Upper lobe of left lung (tissue), 6 donors: Measurements from ENCODE around the gene PRH2. TPM values are rescaled to one million over a fixed set of nuclear protein-coding genes. Genes with fewer than 3 reads are reported as not detected.

Experiments
- ATAC-seq, 2 donors: fragments of 200-7000 bp; cut with Tn5 transposase; one replicate each; pipeline ENCODE4 v1.9.1; 2022; ENCODE audit warnings: mild to moderate bottlenecking in 2 of 2, moderate library complexity in 2 of 2; ENCODE audit not compliant: low FRiP score in 2 of 2
- DNase-seq, 2 donors: peaks; one replicate each; pipeline ENCODE4 v3.0.0-alpha.2; 2019 to 2020
- H3K27ac ChIP-seq, 4 donors: fragments of 200-600 bp; sonication (generic); one replicate each; pipeline ENCODE4 v1.5.1; 2016 to 2019
- H3K27me3 ChIP-seq, 4 donors: fragments of 200-600 bp; sonication (generic); one replicate each; pipeline ENCODE4 v1.5.1; 2017 to 2019
- H3K36me3 ChIP-seq, 4 donors: fragments of 200-600 bp; sonication (generic); one replicate each; pipeline ENCODE4 v1.5.1; 2016 to 2019
- H3K4me1 ChIP-seq, 4 donors: fragments of 200-600 bp; sonication (generic); one replicate each; pipeline ENCODE4 v1.5.1; 2018 to 2019
- H3K4me3 ChIP-seq, 4 donors: fragments of 200-600 bp; sonication (generic); one replicate each; pipeline ENCODE4 v1.5.1; 2017 to 2019; ENCODE audit warnings: mild to moderate bottlenecking in 2 of 4, moderate library complexity in 1 of 4
- H3K9me3 ChIP-seq, 4 donors: fragments of 200-600 bp; sonication (generic); one replicate each; pipeline ENCODE4 v1.5.1; 2018 to 2019
- EP300 ChIP-seq, 4 donors: sonication (generic); formaldehyde crosslinking; IDR thresholded peaks; one replicate each; pipeline ENCODE4 v1.5.1; 2017; ENCODE audit warnings: antibody characterized with exemption in 4 of 4, control low read depth in 2 of 4
- POLR2A ChIP-seq, 4 donors: fragments of 450-650 bp; IDR thresholded peaks; one replicate each; pipeline ENCODE4 v1.5.1; 2016 to 2017; ENCODE audit warnings: antibody characterized with exemption in 4 of 4, mild to moderate bottlenecking in 2 of 4
- POLR2AphosphoS5 ChIP-seq, 2 donors: sonication (generic); formaldehyde crosslinking; IDR thresholded peaks; one replicate each; pipeline ENCODE4 v1.5.1; 2017; ENCODE audit warnings: antibody characterized with exemption in 2 of 2
- WGBS, 2 donors: methylation state at CpG; one replicate each; pipeline ENCODE4 v1.1.5; 2017 to 2018; 5-methylcytosine and 5-hydroxymethylcytosine counted together
- total RNA-seq, 6 donors: library from RNA; depleted of rRNA in 4 of 6; stranded (reverse); fragments of >200 nt in 4 of 6; gene quantifications; one replicate each; pipeline versions ENCODE4 v1.1.0 to v1.2.1, GENCODE V29; 2016 to 2021
- TF ChIP-seq, protein P1 (sequence below), 6 experiments: fragments of 450-650 bp in 4 of 6; fragments of 200-600 bp in 2 of 6; sonication (generic) in 2 of 6; IDR thresholded peaks; one replicate each; pipeline ENCODE4 v1.5.1; 2016 to 2019; ENCODE audit warnings: antibody characterized with exemption in 6 of 6
- donor health status: DM: no; HTN: no; CAD: no; lungs with moderate emphysema.
- donor health status: DM: no; HTN: yes; CAD: no; lungs with severe emphysema.

Gene PRH2
- total RNA-seq, 6 donors from 2014 or later = 0.63 TPM; not detected in 5

GRCh38 chr12:10967409-10967808 is 38.4 kb downstream of the PRH2 start:
- DNase-seq = no peak
- no peak for TF ChIP-seq POLR2AphosphoS5 (IDR thresholded peaks at IDR 0.05)
- TF ChIP-seq POLR2A (IDR thresholded peaks at IDR 0.05) = no peak
- no peak for TF ChIP-seq EP300 (IDR thresholded peaks at IDR 0.05)
- TF ChIP-seq, protein P1, sequence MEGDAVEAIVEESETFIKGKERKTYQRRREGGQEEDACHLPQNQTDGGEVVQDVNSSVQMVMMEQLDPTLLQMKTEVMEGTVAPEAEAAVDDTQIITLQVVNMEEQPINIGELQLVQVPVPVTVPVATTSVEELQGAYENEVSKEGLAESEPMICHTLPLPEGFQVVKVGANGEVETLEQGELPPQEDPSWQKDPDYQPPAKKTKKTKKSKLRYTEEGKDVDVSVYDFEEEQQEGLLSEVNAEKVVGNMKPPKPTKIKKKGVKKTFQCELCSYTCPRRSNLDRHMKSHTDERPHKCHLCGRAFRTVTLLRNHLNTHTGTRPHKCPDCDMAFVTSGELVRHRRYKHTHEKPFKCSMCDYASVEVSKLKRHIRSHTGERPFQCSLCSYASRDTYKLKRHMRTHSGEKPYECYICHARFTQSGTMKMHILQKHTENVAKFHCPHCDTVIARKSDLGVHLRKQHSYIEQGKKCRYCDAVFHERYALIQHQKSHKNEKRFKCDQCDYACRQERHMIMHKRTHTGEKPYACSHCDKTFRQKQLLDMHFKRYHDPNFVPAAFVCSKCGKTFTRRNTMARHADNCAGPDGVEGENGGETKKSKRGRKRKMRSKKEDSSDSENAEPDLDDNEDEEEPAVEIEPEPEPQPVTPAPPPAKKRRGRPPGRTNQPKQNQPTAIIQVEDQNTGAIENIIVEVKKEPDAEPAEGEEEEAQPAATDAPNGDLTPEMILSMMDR (IDR thresholded peaks at IDR 0.05) = no peak
- no peaks in the 10 kb centered on the region for H3K9me3 ChIP-seq
- H3K4me3 ChIP-seq = no peak overlapping the region
- 60 to 65% methylated on average over 2 of the region's 2 CpGs for WGBS, 2 donors
- no peak for ATAC-seq
- no peaks in the 10 kb centered on the region for H3K27me3 ChIP-seq
- peaks cover 3 to 6% (median 4%) of the 10 kb centered on the region in 4 donors for H3K4me1 ChIP-seq
- no peaks in the 10 kb centered on the region for H3K36me3 ChIP-seq
- H3K27ac ChIP-seq = no peak overlapping the region

- Histone ChIP-seq H3K36me3 (no peaks in the 10 kb centered on the region), H3K4me1 (peaks cover 3 to 6% (median 4%) of the 10 kb centered on the region in 4 donors), H3K9me3 (no peaks in the 10 kb centered on the region), H3K27ac (no peak overlapping the region), H3K4me3 (no peak overlapping the region), H3K27me3 (no peaks in the 10 kb centered on the region)
- WGBS, 2 donors = 62 to 64% methylated on average over 13 to 15 of the region's 15 CpGs
- TF ChIP-seq, protein P1 (IDR thresholded peaks at IDR 0.05) = no peak
- TF ChIP-seq EP300 (IDR thresholded peaks at IDR 0.05) (no peak), POLR2AphosphoS5 (IDR thresholded peaks at IDR 0.05) (no peak), POLR2A (IDR thresholded peaks at IDR 0.05) (no peak)
- DNase-seq = peak; percentile 30 to 47
- ATAC-seq = peak in 1 of 2 donors; percentile 38
Observed at GRCh38 chr12:10968765-10969456, 39.9 kb downstream of the PRH2 start.

- TF ChIP-seq POLR2AphosphoS5 (IDR thresholded peaks at IDR 0.05) (no peak), POLR2A (IDR thresholded peaks at IDR 0.05) (no peak), EP300 (IDR thresholded peaks at IDR 0.05) (no peak)
- TF ChIP-seq, protein P1 (IDR thresholded peaks at IDR 0.05) = no peak
- ATAC-seq (no peak), DNase-seq (no peak)
- Histone ChIP-seq H3K27me3 (no peaks in the 10 kb centered on the region), H3K27ac (no peak overlapping the region), H3K36me3 (no peaks in the 10 kb centered on the region), H3K9me3 (no peaks in the 10 kb centered on the region), H3K4me3 (no peak overlapping the region), H3K4me1 (no peaks in the 10 kb centered on the region)
- WGBS, 2 donors = 91 to 96% methylated on average over 3 of the region's 3 CpGs
Observed at GRCh38 chr12:10974965-10975364, 45.9 kb downstream of the PRH2 start.

DNA sequence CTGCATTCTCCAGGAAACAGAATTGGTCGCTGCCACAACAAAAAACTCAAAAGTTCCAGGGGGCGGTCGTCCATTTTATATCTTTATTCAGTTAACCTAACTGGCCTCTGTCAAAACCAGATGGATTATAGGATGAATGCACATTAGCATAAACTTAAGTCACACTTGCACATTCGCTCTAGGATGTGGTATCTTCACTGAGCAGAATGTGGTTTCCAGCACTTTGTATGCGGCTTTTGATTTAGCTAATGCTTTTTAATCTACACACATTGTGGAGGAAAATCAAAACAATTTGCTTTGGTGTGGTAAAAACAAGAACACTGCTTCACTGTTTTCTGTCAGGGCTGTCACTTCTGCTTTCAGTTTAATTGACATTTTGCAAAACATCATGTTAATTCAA is 53.2 kb downstream of the PRH2 start:
- TF ChIP-seq POLR2AphosphoS5 (IDR thresholded peaks at IDR 0.05) (no peak), EP300 (IDR thresholded peaks at IDR 0.05) (no peak), POLR2A (IDR thresholded peaks at IDR 0.05) (no peak)
- TF ChIP-seq, protein P1 (IDR thresholded peaks at IDR 0.05) = no peak
- no peak for DNase-seq
- Histone ChIP-seq H3K36me3 (no peaks in the 10 kb centered on the region), H3K4me3 (no peak overlapping the region), H3K27me3 (no peaks in the 10 kb centered on the region), H3K4me1 (no peaks in the 10 kb centered on the region), H3K9me3 (no peaks in the 10 kb centered on the region), H3K27ac (no peak overlapping the region)
- ATAC-seq = no peak
- WGBS, 2 donors = 92 to 93% methylated on average over 5 of the region's 5 CpGs

Other genes starting within 250 kb of the PRH2 start
- gene YBX3, start 205.9 kb upstream of the PRH2 start, total RNA-seq = 100 to 1,000 TPM; 216 to 360 (median 287) TPM
- gene TAS2R7, start 126.6 kb upstream of the PRH2 start, total RNA-seq = under 1 TPM in 1 of 6 donors, not detected in 5; 0.98 TPM
- not detected for gene TAS2R8, start 122.0 kb upstream of the PRH2 start, total RNA-seq
- gene TAS2R9, start 119.1 kb upstream of the PRH2 start, total RNA-seq = not detected
- gene TAS2R10, start 102.9 kb upstream of the PRH2 start, total RNA-seq = 1 to 10 TPM in 1 of 6 donors, under 1 TPM in 2, not detected in 3; 0.29 to 4.4 (median 0.46) TPM
- 10 to 100 TPM in 2 of 6 donors, 1 to 10 TPM in 3, under 1 TPM in 1; 0.71 to 34.6 (median 2.5) TPM for gene PRR4, start 79.8 kb upstream of the PRH2 start, total RNA-seq
- gene PRH1, start 45.0 kb upstream of the PRH2 start, total RNA-seq = 10 to 100 TPM in 5 of 6 donors, 1 to 10 TPM in 1; 6.5 to 43.9 (median 34.4) TPM
- 1 to 10 TPM in 4 of 6 donors, under 1 TPM in 2; 0.61 to 6.8 (median 2.5) TPM for gene TAS2R13, start 19.7 kb upstream of the PRH2 start, total RNA-seq
- 10 to 100 TPM in 1 of 6 donors, 1 to 10 TPM in 4, under 1 TPM in 1; 0.94 to 12.7 (median 2.8) TPM for gene TAS2R14, start 10.0 kb downstream of the PRH2 start, total RNA-seq
- 1 to 10 TPM in 4 of 6 donors, under 1 TPM in 1, not detected in 1; 0.67 to 6.2 (median 1.8) TPM for gene TAS2R50, start 57.7 kb downstream of the PRH2 start, total RNA-seq
- 1 to 10 TPM in 5 of 6 donors, under 1 TPM in 1; 0.84 to 6.3 (median 2.4) TPM for gene TAS2R20, start 69.1 kb downstream of the PRH2 start, total RNA-seq
- gene TAS2R19, start 93.4 kb downstream of the PRH2 start, total RNA-seq = 10 to 100 TPM in 2 of 6 donors, 1 to 10 TPM in 4; 1.2 to 17.8 (median 4.0) TPM
- 1 to 10 TPM in 5 of 6 donors, under 1 TPM in 1; 0.81 to 9.5 (median 3.5) TPM for gene TAS2R31, start 102.2 kb downstream of the PRH2 start, total RNA-seq
- gene TAS2R46, start 133.1 kb downstream of the PRH2 start, total RNA-seq = 1 to 10 TPM in 4 of 6 donors, under 1 TPM in 1, not detected in 1; 0.47 to 7.1 (median 2.2) TPM
- gene TAS2R43, start 163.1 kb downstream of the PRH2 start, total RNA-seq = 10 to 100 TPM in 1 of 6 donors, 1 to 10 TPM in 3, under 1 TPM in 1, not detected in 1; 0.52 to 10.5 (median 5.9) TPM
- gene TAS2R30, start 205.4 kb downstream of the PRH2 start, total RNA-seq = 10 to 100 TPM in 2 of 6 donors, 1 to 10 TPM in 4; 1.4 to 20.2 (median 6.0) TPM
- 1 to 10 TPM; 1.3 to 9.2 (median 8.1) TPM for gene SMIM10L1, start 242.0 kb downstream of the PRH2 start, total RNA-seq